Fibroblast of villous mesenchyme (primary cell): Measurements from ENCODE around the gene PRKCI. TPM values are rescaled to one million over a fixed set of nuclear protein-coding genes. Genes with fewer than 3 reads are reported as not detected.
"Not testable (repeated sequence)": the region's sequence is repeated elsewhere in the genome, so short reads cannot be mapped to it uniquely, and the experiment has no call there.

Experiments
- DNase-seq: peaks from one replicate; pipeline ENCODE4 v3.0.0-alpha.2; 2010; ENCODE audit warnings: low read depth
- H3K4me3 ChIP-seq: 2 replicates; pipeline ENCODE4 v1.5.1; 2011; ENCODE audit warnings: low read depth, mild to moderate bottlenecking, low read length
- CTCF ChIP-seq: IDR thresholded peaks from 2 replicates; pipeline ENCODE4 v1.5.1; 2012; ENCODE audit warnings: low read depth, mild to moderate bottlenecking, low read length; ENCODE audit not compliant: insufficient read depth
- total RNA-seq: library from RNA; depleted of rRNA; stranded (reverse); fragments of >200 nt; gene quantifications from 2 replicates; pipeline ENCODE4 v1.2.3, GENCODE V29; 2012

Gene PRKCI
- total RNA-seq, 1 donor: 98.4 TPM

- no peak for TF ChIP-seq CTCF
- no peak overlapping the region for H3K4me3 ChIP-seq
- DNase-seq: no peak
These were observed 17.7 kb upstream of the PRKCI start for GRCh38 chr3:170204509-170204908.

GRCh38 chr3:170205302-170205701, 16.9 kb upstream of the PRKCI start:
- peak; percentile 66 for DNase-seq
- no peak overlapping the region for H3K4me3 ChIP-seq
- no peak for TF ChIP-seq CTCF

GRCh38 chr3:170206164-170206762, 16.0 kb upstream of the PRKCI start:
- not testable (repeated sequence) for DNase-seq, H3K4me3 ChIP-seq

- no peak for DNase-seq
- no peak for TF ChIP-seq CTCF
- H3K4me3 ChIP-seq: no peak overlapping the region
These were observed 14.5 kb upstream of the PRKCI start for GRCh38 chr3:170207717-170208116.

- H3K4me3 ChIP-seq: no peak overlapping the region
- DNase-seq: no peak
- TF ChIP-seq CTCF: no peak
These were observed 10.6 kb upstream of the PRKCI start for GRCh38 chr3:170211668-170212067.

GRCh38 chr3:170219850-170220249, 2.4 kb upstream of the PRKCI start:
- DNase-seq: no peak
- TF ChIP-seq CTCF: no peak
- no peak overlapping the region for H3K4me3 ChIP-seq

GRCh38 chr3:170220871-170221270, 1.4 kb upstream of the PRKCI start:
- DNase-seq: no peak
- TF ChIP-seq CTCF: no peak
- H3K4me3 ChIP-seq: no peak overlapping the region
